Bronchial epithelial cell (primary cell): ENCODE results near the gene GAS2. TPM values are rescaled to one million over a fixed set of nuclear protein-coding genes. Genes with fewer than 3 reads are reported as not detected.

Experiments used
- total RNA-seq: library from RNA; depleted of rRNA; stranded (reverse); fragments of >200 nt; gene quantifications from 2 replicates; pipeline ENCODE4 v1.2.1, GENCODE V29; 2014

The GAS2 gene
- total RNA-seq, 1 donor from 2014 or later = 1.1 TPM

Other genes starting within 250 kb of the GAS2 start
- gene FANCF, start 40.8 kb upstream of the GAS2 start, total RNA-seq = 8.3 and 13.4 TPM in 2 replicates
- 7.4 and 10.1 TPM in 2 replicates for gene SVIP, start 163.2 kb downstream of the GAS2 start, total RNA-seq
- not detected in 2 replicates for gene CCDC179, start 193.9 kb downstream of the GAS2 start, total RNA-seq